A549 (cell line): Measurements from ENCODE around the gene SLC17A7. TPM values are rescaled to one million over a fixed set of nuclear protein-coding genes. Genes with fewer than 3 reads are reported as not detected.

Experiments
- ATAC-seq, 2 experiments: fragments of 200-7000 bp in 1 of 2; fragments of >200 bp in 1 of 2; cut with Nextera tagmentation in 1 of 2; cut with Tn5 transposase in 1 of 2; 3 replicates each; pipeline versions ENCODE4 v1.8.0 to v1.9.1; 2018 to 2020; ENCODE audit warnings: mild to moderate bottlenecking in 1 of 2, moderate library complexity in 1 of 2
- CTCF ChIA-PET: fragments of 300-600 bp; sonication (Branson Sonifier 250); formaldehyde crosslinking; extraction: SDS; loops from one replicate; lab custom pipeline; 2021; ENCODE audit warnings: antibody characterized with exemption, inconsistent platforms; lab: Yijun Ruan, JAX
- POLR2A ChIA-PET: fragments of 350-600 bp; formaldehyde crosslinking; extraction: SDS; loops from one replicate; lab custom pipeline; 2021; ENCODE audit warnings: antibody characterized with exemption, inconsistent platforms; lab: Yijun Ruan, JAX
- DNase-seq, 2 experiments: peaks; one replicate each; pipeline versions ENCODE4 v3.0.0 to v3.0.0-alpha.2; 2011 to 2016; ENCODE audit warnings: low read depth in 1 of 2, low spot score in 1 of 2
- FAIRE-seq: peaks from 2 replicates; lab custom pipeline; 2011; peaks lifted over from hg19 to GRCh38; lab: Jason Lieb, UNC
- H3K27ac ChIP-seq, 2 experiments: fragments of >200 bp; sonication (Bioruptor Twin); formaldehyde crosslinking; 3 replicates each; pipeline ENCODE4 v1.5.1; 2016 to 2017
- H3K4me1 ChIP-seq: fragments of >200 bp; sonication (Bioruptor Twin); formaldehyde crosslinking; 3 replicates; pipeline ENCODE4 v1.6.1; 2016
- H3K4me2 ChIP-seq: fragments of >200 bp; sonication (Bioruptor Twin); formaldehyde crosslinking; 3 replicates; pipeline ENCODE4 v1.6.1; 2016
- H3K4me3 ChIP-seq: fragments of >200 bp; sonication (Bioruptor Twin); formaldehyde crosslinking; 3 replicates; pipeline ENCODE4 v1.5.1; 2016
- H3K9me3 ChIP-seq: fragments of >200 bp; sonication (Bioruptor Twin); formaldehyde crosslinking; 3 replicates; pipeline ENCODE4 v1.6.1; 2016
- BCL3 ChIP-seq: fragments of >200 bp; sonication (Bioruptor Twin); formaldehyde crosslinking; IDR thresholded peaks from 3 replicates; pipeline ENCODE4 v1.6.1; 2016
- BHLHE40 ChIP-seq: IDR thresholded peaks from 2 replicates; pipeline ENCODE4 v1.6.1; 2012; ENCODE audit warnings: low read depth, low read length, inconsistent platforms
- CBX2 ChIP-seq: fragments of 200-600 bp; sonication (generic); IDR thresholded peaks from 2 replicates; pipeline ENCODE4 v1.6.1; 2016; ENCODE audit warnings: low read depth, mild to moderate bottlenecking, borderline replicate concordance
- CBX8 ChIP-seq: fragments of 200-600 bp; sonication (generic); IDR thresholded peaks from 2 replicates; pipeline ENCODE4 v1.6.1; 2016
- E2F6 ChIP-seq: IDR thresholded peaks from 2 replicates; pipeline ENCODE4 v1.6.1; 2012; ENCODE audit warnings: low read depth, borderline replicate concordance
- HES2 ChIP-seq: fragments of >200 bp; sonication (Bioruptor Twin); formaldehyde crosslinking; IDR thresholded peaks from 2 replicates; pipeline ENCODE4 v1.6.1; 2016
- JUN ChIP-seq, 2 experiments: fragments of >200 bp; sonication (Bioruptor Twin); formaldehyde crosslinking; IDR thresholded peaks; 2 replicates in 1 of 2; 3 replicates in 1 of 2; pipeline ENCODE4 v1.6.1; 2016 to 2017
- JUNB ChIP-seq: fragments of >200 bp; sonication (Bioruptor Twin); formaldehyde crosslinking; IDR thresholded peaks from 2 replicates; pipeline ENCODE4 v1.6.1; 2016
- KDM1A ChIP-seq: fragments of 200-600 bp; sonication (generic); IDR thresholded peaks from 2 replicates; pipeline ENCODE4 v1.6.1; 2016; ENCODE audit warnings: low read depth, mild to moderate bottlenecking
- MAZ ChIP-seq: fragments of 150-350 bp; IDR thresholded peaks from 2 replicates; pipeline ENCODE4 v1.6.1; 2014; ENCODE audit warnings: antibody characterized with exemption, low read depth, low read length, borderline replicate concordance
- PBX3 ChIP-seq: IDR thresholded peaks from 2 replicates; pipeline ENCODE4 v1.6.1; 2012
- POLR2A ChIP-seq: IDR thresholded peaks from 2 replicates; pipeline ENCODE4 v1.6.1; 2012; ENCODE audit warnings: mild to moderate bottlenecking, low read length
- REST ChIP-seq: fragments of 200-600 bp; sonication (generic); IDR thresholded peaks from 2 replicates; pipeline ENCODE4 v1.6.1; 2016; ENCODE audit warnings: antibody characterized with exemption, mild to moderate bottlenecking, moderate library complexity
- RFX5 ChIP-seq: fragments of 450-650 bp; IDR thresholded peaks from 2 replicates; pipeline ENCODE4 v1.7.1; 2014; ENCODE audit warnings: antibody characterized with exemption, mild to moderate bottlenecking, moderate library complexity
- RNF2 ChIP-seq: fragments of 200-600 bp; sonication (generic); IDR thresholded peaks from 2 replicates; pipeline ENCODE4 v1.6.1; 2016; ENCODE audit warnings: low read depth, mild to moderate bottlenecking, antibody characterized with exemption, moderate library complexity, borderline replicate concordance
- SREBF2 ChIP-seq: fragments of 450-650 bp; IDR thresholded peaks from 2 replicates; pipeline ENCODE4 v1.6.1; 2014; ENCODE audit warnings: mild to moderate bottlenecking, moderate library complexity
- TP53 ChIP-seq: fragments of 250-450 bp; sonication (Bioruptor Pico); IDR thresholded peaks from 2 replicates; pipeline ENCODE4 v1.5.0; 2021; ENCODE audit warnings: mild to moderate bottlenecking, moderate library complexity
- ZC3H11A ChIP-seq: fragments of 450-650 bp; IDR thresholded peaks from 2 replicates; pipeline ENCODE4 v1.6.1; 2014; ENCODE audit warnings: antibody characterized with exemption, mild to moderate bottlenecking
- ZNF302 ChIP-seq: fragments of 250-450 bp; sonication (Bioruptor Pico); IDR thresholded peaks from 2 replicates; pipeline ENCODE4 v1.9.0; 2021; ENCODE audit warnings: inconsistent platforms, mild to moderate bottlenecking, moderate library complexity
- ZSCAN20 ChIP-seq: fragments of 250-450 bp; sonication (Bioruptor Pico); IDR thresholded peaks from 2 replicates; pipeline ENCODE4 v1.8.0; 2022; ENCODE audit warnings: mild to moderate bottlenecking, moderate library complexity
- WGBS: methylation state at CpG from one replicate; pipeline ENCODE4 v1.1.6; 2017; ENCODE audit errors: missing lambda C conversion rate; 5-methylcytosine and 5-hydroxymethylcytosine counted together
- polyA plus RNA-seq, 4 experiments: library from polyadenylated mRNA; depleted of rRNA in 3 of 4; stranded (reverse); fragments of >200 nt; fragmentation: RNase III in 1 of 4; extraction: RNeasy Plus Mini Kit Qiagen cat#74134 plus additional on column Dnase treatment in 1 of 4; gene quantifications; 2 replicates in 3 of 4; 3 replicates in 1 of 4; pipeline ENCODE4 v1.2.3, GENCODE V29; 2011 to 2017

Gene SLC17A7
- polyA plus RNA-seq, 2 of the 4 experiments (the other 2 are of a cell fraction) = 0.39 to 0.48 TPM

GRCh38 chr19:49407079-49407478 is 34.2 kb downstream of the SLC17A7 start:
- H3K4me3 ChIP-seq = no peak overlapping the region
- H3K4me2 ChIP-seq = no peak overlapping the region
- no peak; a peak in 1 of 6 replicates for ATAC-seq
- H3K27ac ChIP-seq = no peak overlapping the region
- DNase-seq = no peak
- 69% methylated on average over 7 of the region's 7 CpGs for WGBS
- TF ChIP-seq MAZ (no peak), E2F6 (no peak), ZC3H11A (no peak), POLR2A (no peak), HES2 (no peak), SREBF2 (no peak), RFX5 (no peak), PBX3 (no peak), CBX2 (no peak), TP53 (CRISPR knock-in tag) (no peak)
- FAIRE-seq = no peak
- no peaks in the 10 kb centered on the region for H3K9me3 ChIP-seq
- ChIA-PET POLR2A (interaction anchor here (1.0 kb wide), 1 partner anchor 46 kb away, joined by 3 read pairs; the partner anchor contains the start of gene ALDH16A1), CTCF (interaction anchor here (0.8 to 8.0 kb wide), 8 partner anchors 13 to 106 kb away, joined by 3 to 68 read pairs (median 6); partner anchors contain the start of gene FLT3LG)
- H3K4me1 ChIP-seq = no peaks in the 10 kb centered on the region

- H3K27ac ChIP-seq = no peak overlapping the region
- FAIRE-seq = no peak
- ChIA-PET CTCF (interaction anchor here (0.6 to 8.0 kb wide), 7 partner anchors 8 to 177 kb away, joined by 3 to 68 read pairs (median 4); no protein-coding TSS in a partner anchor), POLR2A (no interaction called here)
- H3K9me3 ChIP-seq = no peaks in the 10 kb centered on the region
- ATAC-seq = peak in 1 of 2 experiments; percentile 18; a peak in 3 of 6 replicates
- no peak overlapping the region for H3K4me3 ChIP-seq
- TF ChIP-seq KDM1A = no peak
- TF ChIP-seq ZSCAN20 = no peak
- TF ChIP-seq ZNF302 (CRISPR knock-in tag) = no peak
- no peak for TF ChIP-seq TP53 (CRISPR knock-in tag)
- TF ChIP-seq HES2 = no peak
- TF ChIP-seq JUN (IDR thresholded peaks at IDR 0.05) = no peak
- TF ChIP-seq RNF2 = no peak
- no peak for TF ChIP-seq BCL3
- TF ChIP-seq REST = no peak
- no peak for TF ChIP-seq CBX8
- TF ChIP-seq BHLHE40 = no peak
- TF ChIP-seq JUNB = no peak
- H3K4me1 ChIP-seq = no peaks in the 10 kb centered on the region
- DNase-seq = no peak
- WGBS = 64% methylated on average over 7 of the region's 7 CpGs
- H3K4me2 ChIP-seq = no peak overlapping the region
Observed at GRCh38 chr19:49403404-49404187, 37.7 kb downstream of the SLC17A7 start.
